HepG2 (cell line): ENCODE results near the gene EPHB4. TPM values are rescaled to one million over a fixed set of nuclear protein-coding genes. Genes with fewer than 3 reads are reported as not detected.

Experiments used
- ARID4A ChIP-seq: sonication (generic); formaldehyde crosslinking; IDR thresholded peaks from 2 replicates; pipeline ENCODE4 v1.5.0; 2020; ENCODE audit warnings: mild to moderate bottlenecking, missing genetic modification reagents, borderline replicate concordance
- ETS1 ChIP-seq: sonication (generic); formaldehyde crosslinking; IDR thresholded peaks from 2 replicates; pipeline ENCODE4 v1.4.0; 2020; ENCODE audit warnings: missing genetic modification reagents
- FOXC1 ChIP-seq: sonication (generic); formaldehyde crosslinking; IDR thresholded peaks from 2 replicates; pipeline ENCODE4 v1.8.0; 2022; ENCODE audit warnings: mild to moderate bottlenecking, missing genetic modification reagents, borderline replicate concordance
- GZF1 ChIP-seq: sonication (generic); formaldehyde crosslinking; IDR thresholded peaks from 2 replicates; pipeline ENCODE4 v1.5.1; 2020; ENCODE audit warnings: mild to moderate bottlenecking, missing genetic modification reagents
- LBX2 ChIP-seq: sonication (generic); formaldehyde crosslinking; IDR thresholded peaks from 2 replicates; pipeline ENCODE4 v1.5.0; 2020; ENCODE audit warnings: missing genetic modification reagents, mild to moderate bottlenecking, borderline replicate concordance
- NR2F2 ChIP-seq: IDR thresholded peaks from 2 replicates; pipeline ENCODE4 v1.6.1; 2012; ENCODE audit warnings: low read depth, inconsistent platforms, borderline replicate concordance
- PAF1 ChIP-seq: IDR thresholded peaks from 2 replicates; pipeline ENCODE4 v1.6.1; 2016; ENCODE audit warnings: missing genetic modification reagents, missing compliant biosample characterization
- SAP130 ChIP-seq: IDR thresholded peaks from 2 replicates; pipeline ENCODE4 v1.6.1; 2016; ENCODE audit warnings: low read depth
- SOX6 ChIP-seq, 2 experiments: fragments of 450-650 bp in 1 of 2; sonication (generic) in 1 of 2; formaldehyde crosslinking in 1 of 2; IDR thresholded peaks; 2 replicates each; pipeline versions ENCODE4 v1.4.0 to v1.6.1; 2017 to 2020; ENCODE audit warnings: antibody characterized with exemption in 1 of 2, mild to moderate bottlenecking in 1 of 2, missing genetic modification reagents in 1 of 2
- ZHX1 ChIP-seq: sonication (generic); formaldehyde crosslinking; IDR thresholded peaks from 2 replicates; pipeline ENCODE4 v1.8.1; 2022; ENCODE audit warnings: low read depth, mild to moderate bottlenecking, missing genetic modification reagents
- ZNF382 ChIP-seq: sonication (generic); formaldehyde crosslinking; IDR thresholded peaks from 2 replicates; pipeline ENCODE4 v1.5.0; 2020; ENCODE audit warnings: missing genetic modification reagents, mild to moderate bottlenecking, borderline replicate concordance
- ZNF607 ChIP-seq: sonication (generic); formaldehyde crosslinking; IDR thresholded peaks from 2 replicates; pipeline ENCODE4 v1.5.1; 2020; ENCODE audit warnings: missing genetic modification reagents, mild to moderate bottlenecking, borderline replicate concordance
- ZNF687 ChIP-seq: sonication (generic); formaldehyde crosslinking; IDR thresholded peaks from 2 replicates; pipeline ENCODE4 v1.5.1; 2020; ENCODE audit warnings: mild to moderate bottlenecking, missing genetic modification reagents, moderate library complexity
- ZNF777 ChIP-seq: sonication (generic); formaldehyde crosslinking; IDR thresholded peaks from 2 replicates; pipeline ENCODE4 v1.4.0; 2020; ENCODE audit warnings: missing genetic modification reagents
- polyA plus RNA-seq, 8 experiments: library from polyadenylated mRNA; depleted of rRNA in 3 of 8; stranded (reverse) in 7 of 8; unstranded in 1 of 8; fragments of >200 nt; fragmentation: Illumina TruSeq in 4 of 8; extraction: Trizol in 4 of 8; gene quantifications; 2 replicates each; pipeline versions ENCODE4 v1.2.1 to v1.2.3, GENCODE V29; 2011 to 2016; ENCODE audit warnings: low read depth in 4 of 8, missing spikeins in 1 of 8, mixed read lengths in 1 of 8; ENCODE audit not compliant: insufficient read depth in 1 of 8
- total RNA-seq, 5 experiments: library from RNA; depleted of rRNA; stranded (reverse); fragments of >200 nt; fragmentation: Illumina TruSeq; extraction: Trizol; gene quantifications; 2 replicates each; pipeline ENCODE4 v1.2.3, GENCODE V29; 2016; ENCODE audit warnings: low read depth in 1 of 5

The EPHB4 gene
- total and polyA plus RNA-seq, 2 of the 13 experiments (the other 11 are each of a cell fraction or from before 2014, with no cell fraction given) = 61.4 to 69.6 TPM

- TF ChIP-seq ZNF687 (CRISPR knock-in tag) = 0 out of 2 replicates have a peak, but pooled peaks have one; percentile 16
- TF ChIP-seq GZF1 (CRISPR knock-in tag) = no peak
- TF ChIP-seq SAP130 (CRISPR knock-in tag) = peak; percentile 33; the same call in 1 of the 2 replicates
- TF ChIP-seq ZNF777 (CRISPR knock-in tag) = no peak
- no peak for TF ChIP-seq ETS1 (CRISPR knock-in tag)
- no peak for TF ChIP-seq LBX2 (CRISPR knock-in tag)
- no peak for TF ChIP-seq SOX6 (IDR thresholded peaks at IDR 0.05)
- 0 out of 2 replicates have a peak, but pooled peaks have one; percentile 17 for TF ChIP-seq SOX6 (CRISPR knock-in tag; IDR thresholded peaks at IDR 0.05)
- TF ChIP-seq PAF1 = no peak
- no peak for TF ChIP-seq NR2F2
- 0 out of 2 replicates have a peak, but pooled peaks have one; percentile 15 for TF ChIP-seq FOXC1 (CRISPR knock-in tag)
- TF ChIP-seq ARID4A (CRISPR knock-in tag) = peak; percentile 53; the same call in 1 of the 2 replicates
- TF ChIP-seq ZHX1 (CRISPR knock-in tag) = no peak
- TF ChIP-seq ZNF382 (CRISPR knock-in tag) = no peak
- TF ChIP-seq ZNF607 (CRISPR knock-in tag) = peak; percentile 37; the same call in 1 of the 2 replicates
Observed at GRCh38 chr7:100863406-100863950, 36.2 kb upstream of the EPHB4 start (continued).
